HG03575 (cell line): ENCODE results near the gene TMEM165.

ENCODE experiments used
- ATAC-seq: cut with Tn5 transposase; IDR thresholded peaks from one replicate; pipeline ENCODE4 v1.9.1; 2021; ENCODE audit not compliant: unreplicated experiment, insufficient number of reproducible peaks, low FRiP score; ENCODE audit errors: extremely low read depth

Gene TMEM165

DNA sequence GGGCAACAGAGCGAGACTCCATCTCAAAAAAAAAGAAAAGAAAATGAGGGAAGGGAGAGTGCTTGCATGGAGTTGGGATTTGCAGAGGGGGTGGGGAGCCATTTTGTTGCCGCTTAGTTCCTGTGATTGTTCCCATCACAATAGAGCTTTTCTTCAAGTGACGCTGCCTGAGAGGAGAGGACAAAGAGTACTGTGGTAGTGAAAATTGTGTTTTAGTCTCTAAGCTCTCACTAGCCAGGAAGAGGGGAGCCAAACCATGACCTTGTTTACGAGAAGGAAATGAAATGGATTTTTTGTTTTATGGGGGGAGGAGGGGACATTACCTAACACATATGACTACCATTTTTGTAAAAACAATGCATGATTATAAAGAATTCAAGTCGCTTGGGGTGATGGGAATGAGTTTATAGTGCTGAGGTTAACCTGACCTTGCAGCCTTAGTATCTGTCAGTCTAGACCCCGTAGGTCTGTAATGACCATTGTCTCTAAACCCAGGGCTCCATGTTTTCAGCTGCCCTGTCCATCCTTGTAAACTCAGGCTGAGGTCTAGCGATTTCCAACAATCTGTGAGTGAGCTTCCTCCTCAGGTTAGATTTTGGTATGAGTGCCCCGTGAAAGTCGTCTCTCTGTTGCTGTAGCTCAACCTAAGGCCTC is 30.9 kb upstream of the TMEM165 start:
- ATAC-seq, result no peak

DNA sequence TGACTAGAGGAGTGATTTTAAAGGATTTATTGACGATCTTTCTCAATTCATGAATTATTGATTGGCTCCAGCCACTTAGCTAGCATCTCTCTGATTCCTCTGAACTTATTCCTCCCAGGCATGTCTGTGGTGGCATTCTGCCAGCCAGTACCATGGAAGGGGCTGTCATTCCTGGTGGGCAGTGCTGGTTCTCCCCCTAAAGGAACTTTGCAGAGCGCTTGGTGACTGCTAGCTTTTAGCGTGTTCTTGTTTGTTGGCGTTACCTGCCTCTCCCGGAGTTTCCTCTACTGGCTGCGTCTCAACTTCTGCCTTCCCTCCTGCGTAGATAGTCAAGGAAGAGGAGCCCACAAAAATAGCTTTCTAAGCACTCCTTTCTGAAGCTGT is 30.4 kb upstream of the TMEM165 start:
- no peak for ATAC-seq

DNA sequence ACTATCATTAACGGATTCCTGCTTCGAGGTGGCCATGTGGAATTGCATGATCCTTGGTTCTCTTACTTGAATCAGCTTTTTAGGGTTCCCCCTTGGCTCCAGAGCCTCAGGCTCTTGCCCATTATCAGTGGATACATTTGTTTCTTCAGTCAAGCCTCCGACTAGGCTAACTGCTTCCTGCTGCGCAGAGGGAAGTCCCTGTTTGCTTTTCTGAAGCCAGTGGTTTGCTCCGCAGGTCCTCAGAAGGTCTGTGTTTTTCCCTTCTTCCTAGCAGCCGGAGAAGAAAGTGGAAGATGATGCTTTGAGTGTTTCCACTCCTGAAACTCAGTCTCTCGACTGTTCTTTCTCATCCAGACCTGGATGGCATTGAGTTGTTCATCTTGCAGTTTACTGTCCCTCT is 29.1 kb upstream of the TMEM165 start:
- no peak for ATAC-seq

DNA sequence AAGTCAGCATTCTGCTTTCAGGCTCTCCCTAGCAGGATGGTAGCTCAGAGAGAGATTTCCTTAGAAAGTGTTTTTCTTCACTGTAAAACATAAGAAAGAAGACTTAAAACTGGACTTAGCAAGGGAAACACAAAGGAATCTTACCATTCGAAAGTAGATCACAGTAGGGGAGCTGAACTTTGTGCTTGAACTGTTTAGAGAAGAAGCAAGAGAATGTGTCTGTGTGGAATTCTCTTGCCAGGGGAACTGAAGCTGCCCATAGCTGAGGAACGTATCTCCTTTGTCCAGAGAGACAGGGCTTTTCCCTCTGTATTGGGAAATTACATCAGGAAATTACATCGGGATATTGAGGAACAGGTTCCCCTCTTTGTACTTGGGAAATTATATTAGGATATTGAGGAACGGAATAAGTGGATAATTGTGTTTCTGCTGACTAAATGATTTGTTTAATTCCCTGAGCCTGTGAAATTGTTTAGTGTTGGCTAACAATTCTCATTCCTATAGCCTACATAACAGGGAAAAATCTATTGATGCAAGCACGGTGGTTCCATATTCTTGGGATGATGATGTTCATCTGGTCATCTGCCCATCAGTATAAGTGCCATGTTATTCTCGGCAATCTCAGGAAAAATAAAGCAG is 28.6 kb upstream of the TMEM165 start:
- ATAC-seq, result no peak

GRCh38 chr4:55369968-55370367 is 25.8 kb upstream of the TMEM165 start:
- no peak for ATAC-seq

- ATAC-seq, result no peak
These were observed 23.5 kb upstream of the TMEM165 start for GRCh38 chr4:55372259-55372658.

GRCh38 chr4:55373461-55373860 is 22.3 kb upstream of the TMEM165 start:
- ATAC-seq, result no peak

DNA sequence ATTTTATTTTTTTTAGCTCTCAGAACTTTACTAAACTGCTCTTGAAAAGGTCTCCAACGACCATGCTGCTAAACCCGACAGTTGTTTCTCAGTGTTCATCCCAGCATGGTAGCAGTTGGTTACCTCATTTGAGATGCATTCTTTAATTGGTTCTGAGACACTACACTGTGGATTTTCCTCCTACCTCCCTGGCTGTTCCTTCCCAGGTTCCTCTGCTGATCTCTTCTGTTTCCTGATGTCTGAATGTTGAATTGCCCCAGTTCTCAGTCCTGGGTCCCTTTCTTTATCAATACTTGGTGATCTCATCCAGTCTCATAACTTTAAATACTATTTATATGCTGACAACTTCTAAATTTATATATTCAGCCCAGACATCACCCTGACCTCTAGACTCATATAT is 19.1 kb upstream of the TMEM165 start:
- no peak for ATAC-seq

DNA sequence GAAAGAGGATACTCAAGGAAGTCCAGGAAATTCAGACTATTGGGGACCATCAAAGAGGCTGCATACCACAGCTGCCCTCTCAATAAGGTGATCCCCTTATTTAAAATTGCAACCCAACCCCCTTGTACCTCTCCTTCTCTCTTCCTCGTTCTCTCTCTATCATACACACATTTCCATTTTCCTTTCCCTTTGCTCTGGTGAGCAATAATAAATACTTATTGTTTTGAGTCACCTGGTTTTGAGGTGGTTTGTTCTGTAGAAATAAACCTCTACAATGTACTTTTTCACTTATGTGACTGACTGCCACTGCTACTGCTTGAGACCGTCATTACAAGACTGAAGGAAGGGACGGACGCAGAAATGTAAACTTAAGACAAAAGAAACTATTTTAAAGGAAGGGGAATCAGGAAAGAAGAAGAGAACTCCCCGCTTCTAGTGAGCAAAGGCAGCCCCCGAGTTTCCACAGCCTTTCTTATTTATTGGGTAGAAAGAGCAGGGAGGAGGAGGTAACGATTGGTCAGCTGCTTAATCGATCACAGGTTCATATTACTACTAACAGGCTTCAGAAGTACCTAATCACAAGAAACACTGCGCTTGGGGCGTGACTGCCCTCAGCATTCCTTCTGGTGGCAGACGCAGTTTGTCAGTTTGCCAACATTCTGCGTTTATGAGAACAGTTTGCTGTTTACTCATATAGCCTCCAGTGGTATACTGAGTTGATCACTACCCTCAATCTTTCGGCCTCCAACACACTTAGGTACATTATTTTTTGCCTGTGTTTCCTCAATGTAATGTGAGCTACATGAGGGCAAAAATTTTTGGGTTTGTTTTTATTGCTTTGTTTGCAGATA is 16.9 kb upstream of the TMEM165 start:
- ATAC-seq, result no peak

GRCh38 chr4:55380576-55380975 is 15.2 kb upstream of the TMEM165 start:
- ATAC-seq, result no peak

- ATAC-seq, result no peak
These were observed 14.3 kb upstream of the TMEM165 start for GRCh38 chr4:55381502-55381901.

GRCh38 chr4:55382488-55383003 is 13.2 kb upstream of the TMEM165 start:
- ATAC-seq, result no peak

DNA sequence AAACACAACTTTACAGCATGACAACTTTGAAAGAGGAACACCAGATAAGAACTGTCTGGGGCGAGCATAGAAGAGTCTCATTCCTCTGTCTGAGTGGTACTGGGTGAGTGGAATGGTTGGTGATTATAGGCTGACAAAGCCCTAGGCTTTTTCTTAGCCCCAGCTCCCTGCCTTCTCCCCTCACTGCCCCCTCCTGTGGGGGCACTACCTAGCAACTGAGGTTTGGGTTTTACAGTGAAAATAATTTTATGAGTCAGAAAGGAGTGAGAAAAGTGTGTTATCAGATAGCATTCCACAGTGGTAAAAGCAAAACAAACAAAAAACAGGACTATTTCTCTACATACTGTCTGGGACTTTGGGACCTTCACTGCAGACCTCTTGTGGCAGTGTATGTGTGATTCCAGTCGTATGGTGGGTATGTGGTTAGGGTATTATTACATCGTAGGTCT is 10.5 kb upstream of the TMEM165 start:
- ATAC-seq, result no peak

- peak; percentile 69 for ATAC-seq
These were observed 9.7 kb upstream of the TMEM165 start for GRCh38 chr4:55386073-55386472.

GRCh38 chr4:55386840-55387239 is 8.9 kb upstream of the TMEM165 start:
- ATAC-seq, result no peak

DNA sequence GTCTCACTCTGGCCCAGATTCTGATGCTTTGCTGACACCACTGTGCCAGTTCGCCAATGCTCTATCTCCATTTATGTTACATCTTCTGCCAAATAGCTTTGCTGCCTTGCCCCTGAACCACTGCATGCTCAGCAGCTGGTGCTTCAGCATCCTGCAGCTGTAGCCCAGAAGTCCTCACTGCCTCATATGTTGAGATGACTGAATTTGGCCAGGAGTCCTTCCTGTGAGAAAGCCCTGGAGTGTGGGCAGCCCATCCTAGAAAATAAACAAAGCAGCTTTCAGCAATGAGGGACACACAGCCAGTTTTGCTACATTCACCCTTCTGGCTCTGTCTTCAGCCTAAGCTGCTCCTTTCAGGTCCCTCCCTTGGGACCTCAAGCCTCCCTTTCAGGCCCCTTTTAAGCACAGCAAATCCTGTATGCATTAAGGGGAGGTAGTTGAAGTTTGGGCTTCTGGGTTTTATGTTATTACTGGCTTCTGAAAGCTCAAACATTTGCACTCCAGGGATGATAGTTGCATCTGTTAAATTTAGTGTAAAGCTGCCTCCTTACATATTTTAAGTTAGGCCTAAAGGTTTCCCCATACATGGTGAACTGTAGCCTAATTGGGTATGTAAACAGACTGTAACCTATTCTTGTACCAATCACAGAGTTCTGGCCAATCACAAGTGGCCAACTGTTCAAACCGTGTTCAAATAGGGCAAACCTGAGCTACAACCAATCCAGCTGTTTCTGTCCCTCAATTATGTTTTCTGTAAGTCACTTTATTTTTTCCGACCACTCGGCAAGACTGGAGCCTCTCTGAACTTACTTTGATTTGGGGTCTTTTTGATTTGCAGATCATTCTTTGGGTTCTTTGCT is 2.1 kb upstream of the TMEM165 start:
- no peak for ATAC-seq

- ATAC-seq, result no peak
These were observed 584 bp upstream of the TMEM165 start for GRCh38 chr4:55395218-55395528.

GRCh38 chr4:55396308-55397125 is 760 bp downstream of the TMEM165 start:
- ATAC-seq, result no peak

GRCh38 chr4:55397126-55397436 is 1.3 kb downstream of the TMEM165 start:
- ATAC-seq, result no peak
